Activated CD4-positive, alpha-beta T cell treated with anti-CD3 and anti-CD28 coated beads, Interleukin-2, amount 50 U/mL, for 4 hours (primary cell): ENCODE results near the gene HAO1.
"Not testable (repeated sequence)": the region's sequence is repeated elsewhere in the genome, so short reads cannot be mapped to it uniquely, and the experiment has no call there.

ENCODE experiments used
- DNase-seq, 2 experiments: peaks; one replicate each; pipeline ENCODE4 v3.0.0-alpha.2; 2020

Gene HAO1

DNA sequence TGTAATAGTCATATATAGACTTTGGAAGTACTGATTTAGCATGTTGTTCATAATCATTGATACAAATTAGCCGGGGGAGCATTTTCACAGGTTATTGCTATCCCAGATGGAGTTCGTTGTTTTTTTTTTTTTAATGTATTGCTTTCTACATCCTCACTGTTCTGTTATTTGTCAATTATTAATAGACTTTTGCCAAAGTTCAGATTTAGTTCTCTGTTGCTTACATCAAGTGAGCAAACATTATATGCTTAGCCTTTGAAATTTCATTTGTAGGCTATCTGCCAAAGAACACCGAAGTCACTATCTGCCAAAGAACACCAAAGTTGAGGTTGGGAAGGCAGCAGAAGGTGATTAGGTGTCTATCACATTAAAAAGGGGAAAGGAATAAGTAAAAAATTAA is at the start of gene HAO1:
Gene HAO1 (minus strand): TSS at position 118 of the 400 bp plus-strand sequence. CDS start 36 bp downstream, at position 82.
- DNase-seq: no peak

DNA sequence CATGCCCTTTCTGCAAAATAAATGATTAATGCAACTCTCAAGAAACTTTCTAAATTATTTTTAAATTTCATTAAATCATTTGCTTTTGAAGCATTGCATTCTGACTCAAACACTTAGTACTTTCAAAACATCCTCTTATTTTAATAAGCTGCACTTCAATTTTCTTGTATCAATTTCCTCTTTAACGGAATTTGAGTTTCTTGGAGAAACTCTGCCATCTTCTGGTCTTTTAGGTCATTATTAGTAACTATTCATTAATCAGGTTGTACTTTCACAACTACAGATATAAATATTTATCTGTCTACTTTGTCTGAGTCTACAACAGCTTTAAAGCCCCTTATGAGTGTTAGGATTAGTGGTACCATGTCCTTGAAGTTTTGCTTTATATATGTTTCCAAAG is 49.1 kb upstream of the HAO1 start:
- no peak for DNase-seq

- no peak for DNase-seq
Measured at GRCh38 chr20:7985916-7986315, 45.7 kb upstream of the HAO1 start.

DNA sequence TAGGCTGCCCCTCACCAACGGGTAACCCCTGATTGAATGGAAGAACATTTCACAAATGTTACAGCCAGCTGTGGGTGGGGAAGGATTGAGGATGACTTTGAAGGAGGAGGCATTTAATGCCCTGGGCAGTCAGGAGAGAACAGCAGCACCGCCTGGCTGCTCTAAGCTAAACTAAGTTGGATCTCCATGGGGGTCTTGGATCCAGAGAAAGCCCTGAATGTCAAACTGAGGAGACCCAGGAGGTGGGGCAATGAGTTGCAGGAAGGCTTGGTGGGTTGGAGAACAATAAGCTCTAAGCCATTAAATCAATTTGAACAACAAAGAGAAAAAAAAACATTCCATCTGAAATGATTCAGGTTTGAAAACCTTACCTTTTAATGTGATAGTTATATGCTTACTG is 43.9 kb upstream of the HAO1 start:
- no peak for DNase-seq

DNA sequence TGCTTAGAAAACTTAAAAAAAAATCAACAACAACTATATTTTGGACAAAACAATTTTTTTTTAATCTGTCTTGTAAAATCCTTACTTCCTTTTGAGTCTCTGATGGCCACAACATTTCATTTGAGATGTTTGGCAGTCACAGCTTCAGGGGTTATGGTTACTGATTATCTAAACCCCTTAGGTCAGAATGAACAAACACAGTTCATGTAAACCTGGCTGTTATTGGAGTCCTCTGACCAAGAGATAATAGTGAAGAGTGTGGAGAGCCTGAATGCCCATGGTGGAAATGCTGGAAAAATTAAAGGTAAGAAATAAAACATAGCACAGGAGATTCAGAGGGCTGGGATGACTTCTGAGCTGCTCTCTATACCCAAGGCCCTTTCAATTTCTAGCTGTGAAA is 41.1 kb upstream of the HAO1 start:
- DNase-seq: no peak

DNA sequence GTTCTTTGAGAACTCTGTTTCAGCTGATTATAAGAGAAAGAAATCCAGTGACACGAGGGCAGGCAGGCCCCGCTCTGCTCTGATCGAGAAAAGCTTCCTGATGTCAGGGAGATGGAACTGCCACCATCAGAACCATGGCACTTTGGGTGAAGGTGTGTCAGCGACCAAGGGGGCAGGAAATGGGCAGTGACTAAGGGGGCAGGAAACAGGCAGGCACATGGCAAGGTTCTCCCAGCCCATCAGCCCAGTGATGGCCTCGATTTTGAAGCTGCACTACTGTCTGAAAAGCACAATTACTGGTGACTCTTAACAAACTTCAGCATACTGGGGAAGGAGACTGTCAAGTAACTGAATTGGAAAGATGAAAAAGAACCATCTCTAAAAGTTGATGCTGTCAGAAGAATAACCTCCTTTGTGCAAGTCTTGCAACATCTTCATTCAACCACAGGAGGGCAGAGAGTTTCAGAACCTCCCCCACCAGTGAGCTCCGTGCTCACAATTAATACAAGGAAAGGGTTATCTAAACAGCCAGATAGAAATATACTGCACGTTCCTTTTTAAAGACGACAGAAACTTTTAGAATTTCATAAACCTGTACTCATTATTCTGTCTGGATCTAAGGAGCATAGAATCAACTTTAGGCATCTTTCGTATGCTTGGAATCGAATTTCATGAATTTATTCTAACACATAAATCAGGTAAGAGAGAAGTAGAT is 40.2 kb upstream of the HAO1 start:
- DNase-seq: no peak

- no peak for DNase-seq
Measured at GRCh38 chr20:7977709-7978108, 37.5 kb upstream of the HAO1 start.

- DNase-seq: no peak
Measured at GRCh38 chr20:7975851-7976414, 35.7 kb upstream of the HAO1 start.

DNA sequence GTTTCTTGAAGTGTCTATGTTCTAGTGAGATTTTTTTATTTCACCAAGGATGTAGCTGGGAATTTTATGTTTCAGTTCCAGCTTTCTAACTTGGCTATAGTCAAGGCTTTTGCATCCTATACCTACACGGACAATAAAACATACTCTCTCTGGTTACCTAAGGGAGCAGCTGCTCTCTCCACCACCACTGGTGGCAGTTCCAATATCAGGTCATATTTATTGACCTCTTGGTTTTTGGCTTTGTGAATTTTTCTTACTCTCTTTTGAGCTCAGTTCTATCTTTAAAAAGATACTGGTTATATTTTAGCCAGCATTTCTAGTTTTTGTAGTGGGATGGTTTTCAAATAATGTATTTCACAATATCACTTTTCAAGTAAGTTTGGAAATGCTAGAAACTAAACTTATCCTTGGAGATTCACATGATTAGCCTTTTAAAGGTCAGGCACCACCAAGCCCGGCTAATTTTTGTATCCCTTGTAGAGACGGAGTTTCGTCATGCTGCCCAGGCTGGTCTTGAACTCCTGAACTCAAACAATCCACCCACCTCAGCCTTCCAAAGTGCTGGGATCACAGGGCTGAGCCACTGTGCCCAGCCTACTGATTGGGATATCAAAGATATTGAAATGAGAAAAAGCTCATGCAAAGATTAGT is 34.7 kb upstream of the HAO1 start:
- no peak for DNase-seq

DNA sequence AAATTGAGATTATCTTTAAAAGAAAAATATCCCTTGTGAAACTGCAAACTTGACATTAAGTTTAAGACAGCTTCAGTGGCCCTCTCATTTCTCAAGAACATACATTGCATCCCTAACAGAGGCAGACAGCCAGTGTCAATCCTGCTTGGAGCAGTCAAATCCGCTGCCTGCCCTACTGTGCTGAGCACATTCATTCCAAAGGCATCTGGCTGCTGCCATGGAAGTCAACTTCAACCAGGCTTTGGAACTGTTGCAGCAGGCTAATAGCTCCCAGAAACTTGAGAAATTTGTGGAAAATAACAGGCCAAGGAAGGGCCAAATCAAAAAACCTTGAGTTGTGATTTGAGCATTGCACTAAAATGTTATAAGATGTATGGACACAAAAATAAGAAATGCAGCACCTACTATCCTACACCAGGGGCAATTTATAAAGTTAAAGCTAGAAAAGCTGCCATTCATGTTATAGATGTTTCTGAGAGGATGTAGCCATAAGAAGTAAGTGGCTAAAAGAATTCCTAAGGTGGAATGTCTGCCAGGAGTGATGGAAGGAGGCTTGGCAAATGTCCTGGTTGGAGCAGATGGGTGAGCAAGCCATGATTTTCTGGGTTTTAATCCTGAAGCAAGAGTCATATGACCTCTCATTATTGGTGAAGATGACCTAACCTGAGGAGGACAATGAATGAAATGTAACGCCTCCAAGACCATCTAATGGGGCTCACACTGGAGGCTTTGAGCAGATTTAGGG is 31.4 kb upstream of the HAO1 start:
- no peak for DNase-seq

DNA sequence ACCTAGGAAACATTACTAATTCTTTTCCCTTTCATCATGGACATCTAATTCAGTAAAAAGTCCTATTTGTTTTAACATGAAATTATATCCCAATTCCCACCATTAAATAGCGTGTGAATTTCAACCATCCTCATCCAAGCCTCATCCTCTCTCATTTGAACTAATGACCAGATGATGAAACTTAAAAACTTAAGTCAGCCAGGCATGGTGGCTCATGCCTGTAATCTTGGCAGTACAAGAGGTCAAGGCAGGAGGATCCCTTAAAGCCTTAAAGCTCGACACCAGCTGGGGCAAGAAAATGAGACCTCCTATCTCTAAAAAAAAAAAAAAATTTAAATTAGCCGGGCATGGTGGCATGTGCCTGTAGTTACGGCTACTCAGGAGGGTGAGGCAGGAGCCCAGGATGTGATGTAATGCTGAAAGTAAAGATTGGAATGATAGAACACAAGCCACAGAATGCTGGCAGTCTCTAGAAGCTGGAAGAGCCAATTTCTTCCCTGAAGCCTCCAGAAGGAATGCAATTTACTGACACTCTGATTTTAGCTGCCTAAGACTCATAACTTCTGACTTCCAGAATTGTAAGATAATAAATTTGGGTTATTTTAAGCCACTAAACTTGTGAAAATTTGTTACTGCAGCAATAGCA is 27.1 kb upstream of the HAO1 start:
- no peak for DNase-seq

GRCh38 chr20:7966176-7966575 is 25.9 kb upstream of the HAO1 start:
- no peak for DNase-seq

DNA sequence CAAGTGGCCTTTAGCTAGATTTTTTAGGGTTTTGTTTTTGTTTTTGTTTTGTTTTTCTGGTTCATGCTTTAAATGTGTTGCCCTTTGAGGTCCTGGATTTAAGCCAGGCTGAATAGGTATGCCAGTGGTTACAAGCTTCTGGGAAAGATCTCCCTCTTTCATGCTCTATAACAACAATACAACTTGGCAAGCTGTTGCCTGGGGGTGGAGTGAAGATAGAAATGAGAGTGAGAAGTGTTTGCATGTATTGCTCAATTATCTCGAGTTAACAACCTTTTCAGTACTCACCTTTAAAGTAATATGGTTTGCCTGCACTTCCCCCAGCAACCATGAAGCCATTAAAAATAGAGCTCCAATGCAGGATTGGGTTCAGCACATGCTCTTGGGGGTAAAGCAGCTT is 19.2 kb upstream of the HAO1 start:
- no peak for DNase-seq

- DNase-seq: not testable (repeated sequence)
Measured at GRCh38 chr20:7956561-7956960, 16.3 kb upstream of the HAO1 start.

GRCh38 chr20:7950387-7950786 is 10.1 kb upstream of the HAO1 start:
- DNase-seq: no peak

GRCh38 chr20:7943891-7944290 is 3.6 kb upstream of the HAO1 start:
- DNase-seq: no peak

GRCh38 chr20:7939663-7940062 is 595 bp downstream of the HAO1 start:
- no peak for DNase-seq

- DNase-seq: no peak
Measured at GRCh38 chr20:7938058-7938457, 2.2 kb downstream of the HAO1 start.

DNA sequence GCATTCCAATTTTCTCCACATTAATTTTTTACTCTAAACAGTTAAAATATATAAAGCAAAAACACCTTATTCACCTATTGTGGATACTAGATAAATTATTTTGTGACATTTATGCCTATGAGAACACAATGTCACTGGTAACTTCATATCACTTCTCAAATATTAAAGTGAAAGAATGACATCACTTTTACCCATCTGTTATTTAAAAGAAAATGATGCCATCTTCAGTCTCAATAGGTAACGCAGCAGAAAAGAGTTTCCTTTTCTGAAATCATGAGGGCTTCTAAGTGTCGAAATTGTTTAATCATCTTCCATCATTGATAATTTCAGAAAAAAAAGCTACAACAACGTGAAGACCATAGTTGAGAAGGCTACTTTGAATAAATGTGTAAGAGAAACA is 2.9 kb downstream of the HAO1 start:
- DNase-seq: no peak

DNA sequence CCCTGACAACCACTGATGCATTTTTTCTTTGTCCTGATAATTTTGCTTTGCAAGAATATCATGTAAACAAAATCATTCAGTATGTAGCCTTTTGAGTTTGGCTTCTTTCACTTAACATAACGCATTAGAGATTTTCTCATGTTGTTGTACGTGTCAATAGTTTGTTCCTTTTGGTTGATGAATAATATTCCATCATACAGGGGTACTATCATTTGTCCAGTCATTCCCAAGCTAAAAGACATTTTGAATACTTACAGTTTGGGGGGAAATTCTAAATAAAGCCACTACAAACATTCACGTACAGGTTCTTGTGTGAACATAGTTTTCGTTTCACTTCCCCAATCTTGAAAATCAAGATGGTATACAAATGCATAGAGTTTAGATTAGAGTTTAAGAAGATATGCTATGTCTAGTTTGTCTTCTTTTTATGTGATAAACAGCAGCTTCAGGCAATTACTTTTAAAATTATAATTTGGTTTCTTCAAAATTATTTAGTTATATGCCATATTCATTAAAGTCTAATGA is 5.2 kb downstream of the HAO1 start:
- DNase-seq: no peak

- no peak for DNase-seq
Measured at GRCh38 chr20:7933346-7933745, 6.9 kb downstream of the HAO1 start.

DNA sequence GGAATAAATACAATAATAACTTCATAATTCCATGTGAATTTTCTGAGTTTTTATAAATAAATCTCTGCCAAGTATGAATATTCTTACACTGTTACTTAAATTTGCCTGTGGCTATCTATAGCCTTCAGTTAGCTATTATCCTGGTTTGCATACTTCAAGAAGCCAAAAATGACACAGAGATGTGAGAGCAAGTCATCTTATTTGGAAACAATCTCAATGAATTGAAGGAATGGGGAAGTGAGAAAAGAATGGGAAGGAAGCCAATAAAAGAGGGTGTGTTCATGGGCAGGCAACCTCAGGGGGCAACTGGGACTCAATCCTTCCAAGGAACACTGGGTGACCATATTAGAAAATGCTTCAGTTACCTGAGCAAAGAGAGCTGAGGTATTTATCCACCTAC is 9.9 kb downstream of the HAO1 start:
- no peak for DNase-seq

DNA sequence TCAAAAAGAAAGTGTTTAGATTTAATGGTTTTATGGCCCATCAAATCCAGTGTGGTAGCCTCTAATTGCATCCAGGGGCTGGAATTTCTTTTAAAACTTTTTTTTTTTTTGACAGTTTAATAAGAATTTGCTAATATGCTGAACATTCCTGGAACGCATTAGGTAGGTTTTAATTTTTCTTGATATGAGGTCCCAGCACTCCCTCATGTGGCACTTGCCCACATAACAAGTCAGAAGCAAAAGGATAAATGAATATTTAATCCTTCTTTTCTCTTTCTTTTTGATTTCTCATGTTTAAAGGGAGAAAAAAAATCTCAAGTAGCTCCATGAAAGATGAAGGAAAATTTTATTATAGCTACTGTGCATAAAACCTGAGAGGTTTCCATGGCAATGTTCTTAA is 13.5 kb downstream of the HAO1 start:
- no peak for DNase-seq
